Measurements from ENCODE around the gene GSS.
A peak's percentile ranks its signal among the peaks of the same experiment; 100 is the strongest.

GSS gene

GRCh38 chr20:34976286-34976685, 20.7 kb upstream of the GSS start:
- no peak for DNase-seq

GRCh38 chr20:34974246-34974645, 18.6 kb upstream of the GSS start:
- DNase-seq = no peak

- DNase-seq = no peak
These were observed 16.1 kb upstream of the GSS start for GRCh38 chr20:34971561-34972235.

GRCh38 chr20:34970846-34971560, 15.4 kb upstream of the GSS start:
- DNase-seq = no peak

- DNase-seq = no peak
These were observed 14.7 kb upstream of the GSS start for GRCh38 chr20:34970193-34970840.

GRCh38 chr20:34968042-34968775, 12.6 kb upstream of the GSS start:
- no peak for DNase-seq

GRCh38 chr20:34967421-34967820, 11.8 kb upstream of the GSS start:
- DNase-seq = no peak

- DNase-seq = no peak
These were observed 9.4 kb upstream of the GSS start for GRCh38 chr20:34965051-34965450.

GRCh38 chr20:34964486-34964885, 8.9 kb upstream of the GSS start:
- no peak for DNase-seq

GRCh38 chr20:34956751-34957472, 1.3 kb upstream of the GSS start:
- no peak for DNase-seq

GRCh38 chr20:34956041-34956458, 444 bp upstream of the GSS start:
- DNase-seq = no peak

GRCh38 chr20:34954904-34955230, 739 bp downstream of the GSS start:
- no peak for DNase-seq

GRCh38 chr20:34953960-34954359, 1.6 kb downstream of the GSS start:
- no peak for DNase-seq

- no peak for DNase-seq
These were observed 2.9 kb downstream of the GSS start for GRCh38 chr20:34952671-34953070.

- DNase-seq = peak; percentile 65
These were observed 4.0 kb downstream of the GSS start for GRCh38 chr20:34951652-34952051.

GRCh38 chr20:34951252-34951651, 4.4 kb downstream of the GSS start:
- DNase-seq = peak; percentile 17

- no peak for DNase-seq
These were observed 6.5 kb downstream of the GSS start for GRCh38 chr20:34949120-34949519.

- no peak for DNase-seq
These were observed 7.6 kb downstream of the GSS start for GRCh38 chr20:34948030-34948429.

- no peak for DNase-seq
These were observed 8.3 kb downstream of the GSS start for GRCh38 chr20:34947336-34947735.

- DNase-seq = no peak
These were observed 8.9 kb downstream of the GSS start for GRCh38 chr20:34946661-34947060.

GRCh38 chr20:34945315-34946077, 10.1 kb downstream of the GSS start:
- no peak for DNase-seq
